CD1c-positive myeloid dendritic cell (primary cell): ENCODE data around the gene KPNA3.
"Not testable (repeated sequence)": the region's sequence is repeated elsewhere in the genome, so short reads cannot be mapped to it uniquely, and the experiment has no call there.

Experiments
- DNase-seq: peaks from one replicate; pipeline ENCODE4 v3.0.0-alpha.2; 2016; ENCODE audit errors: extremely low spot score

KPNA3 gene

DNA sequence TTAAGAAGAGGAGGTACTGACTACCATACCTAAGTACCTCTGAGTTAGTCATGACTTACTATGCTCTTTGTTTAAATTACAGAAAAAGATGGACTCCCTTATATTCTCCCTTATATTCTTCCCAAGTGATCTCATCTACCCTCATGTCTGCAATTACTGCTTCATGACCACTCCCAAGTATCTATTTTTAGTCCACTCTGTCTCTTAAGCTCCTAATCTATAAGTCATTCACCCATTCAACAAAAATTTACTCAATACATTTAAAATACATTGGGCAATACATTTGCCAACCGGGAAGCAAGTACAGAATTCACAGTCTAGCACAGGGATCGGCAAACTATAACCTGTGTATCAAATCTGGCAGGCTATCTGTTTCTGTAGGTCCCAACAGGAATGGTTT is 42.6 kb downstream of the KPNA3 start:
- DNase-seq = no peak

DNA sequence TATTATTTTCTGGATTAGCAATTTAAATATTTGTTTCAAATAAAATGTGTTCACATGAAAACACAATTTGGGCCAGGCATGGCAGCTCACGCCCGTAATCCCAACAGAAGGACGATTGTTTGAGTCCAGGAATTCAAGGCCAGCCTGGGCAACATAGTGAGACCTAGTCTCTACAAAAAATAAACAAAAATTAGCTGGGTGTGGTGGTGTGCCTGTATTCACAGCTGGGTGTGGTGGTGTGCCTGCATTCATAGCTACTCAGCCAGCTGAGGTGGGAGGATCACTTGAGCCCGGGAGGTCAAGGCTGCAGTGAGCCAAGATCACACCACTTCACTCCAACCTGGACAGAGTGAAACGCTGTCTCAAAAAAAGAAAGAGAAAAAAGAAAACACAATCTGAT is 46.4 kb downstream of the KPNA3 start:
- DNase-seq = no peak

DNA sequence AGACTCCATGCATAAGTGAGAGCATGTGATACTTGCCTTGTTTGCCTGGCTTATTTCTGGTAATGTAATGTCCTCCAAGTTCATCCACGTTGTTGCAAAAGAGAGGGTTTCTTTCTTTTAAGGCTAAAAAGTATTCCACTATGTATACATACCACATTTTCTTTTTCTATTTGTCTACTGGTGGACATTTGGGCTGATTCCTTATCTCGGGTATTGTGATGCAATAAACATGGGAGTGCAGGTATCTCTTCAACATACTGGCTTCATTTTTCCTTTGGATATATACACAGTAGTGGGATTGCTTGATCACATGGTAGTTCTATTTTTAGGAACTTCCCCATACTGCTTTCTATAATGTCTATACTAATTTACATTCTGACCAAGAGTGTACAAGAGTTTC is 51.6 kb downstream of the KPNA3 start:
- no peak for DNase-seq

- no peak for DNase-seq
Observed at GRCh38 chr13:49739498-49740187, 52.8 kb downstream of the KPNA3 start.

DNA sequence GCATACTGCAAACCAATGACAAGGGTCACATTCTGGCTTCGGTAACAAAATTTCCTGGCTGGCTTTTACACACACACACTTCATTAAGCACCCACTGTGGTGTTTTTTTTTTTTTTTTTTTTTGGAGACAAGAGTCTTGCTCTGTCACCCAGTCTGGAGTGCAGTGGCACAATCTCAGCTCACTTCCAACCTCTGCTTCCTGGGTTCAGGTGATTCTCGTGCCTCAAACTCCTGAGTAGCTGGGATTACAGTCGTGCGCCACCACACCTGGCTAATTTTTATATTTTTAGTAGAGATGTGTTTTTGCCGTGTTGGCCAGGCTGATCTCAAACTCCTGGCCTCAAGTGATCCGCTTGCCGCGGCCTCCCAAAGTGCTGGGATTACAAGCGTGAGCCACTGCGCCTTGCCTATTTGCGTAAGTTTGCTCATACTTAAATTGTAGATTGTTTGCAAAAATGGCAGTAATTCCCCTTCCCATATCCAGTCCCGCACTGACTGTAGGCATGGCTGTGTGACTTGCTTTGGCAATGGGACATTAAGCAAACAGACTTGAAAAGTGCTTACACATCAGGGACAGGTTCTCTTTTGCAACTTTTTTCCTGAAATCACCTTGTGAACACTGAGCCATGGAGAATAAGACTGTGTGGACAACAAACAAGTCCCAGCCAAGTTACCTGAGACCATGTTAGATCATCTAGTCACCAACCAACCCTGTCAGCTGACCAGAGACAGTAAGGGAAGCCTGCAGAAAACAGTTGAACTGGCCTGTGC is 59.1 kb downstream of the KPNA3 start:
- DNase-seq = no peak

DNA sequence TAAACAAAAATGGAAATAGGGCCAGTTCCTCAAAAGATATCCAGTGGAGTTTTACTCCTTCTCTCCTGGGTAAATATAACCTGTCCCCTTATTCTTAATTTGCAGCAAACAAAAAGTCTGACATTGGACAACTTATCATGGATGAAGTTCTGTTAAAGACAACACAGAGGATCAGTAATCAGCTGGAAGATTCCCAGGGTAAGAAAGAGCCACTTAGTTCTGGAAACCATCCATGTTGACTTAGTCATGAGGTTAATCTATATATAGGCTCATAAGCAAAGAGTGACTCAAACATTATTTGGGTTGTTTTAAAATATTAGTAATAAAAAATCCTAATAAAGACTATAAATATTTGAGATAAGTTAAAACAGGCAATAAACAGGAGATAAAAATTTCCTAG is 60.7 kb downstream of the KPNA3 start:
- no peak for DNase-seq

- no peak for DNase-seq
Observed at GRCh38 chr13:49716615-49717014, 75.9 kb downstream of the KPNA3 start.

- DNase-seq = no peak
Observed at GRCh38 chr13:49714757-49715156, 77.7 kb downstream of the KPNA3 start.

DNA sequence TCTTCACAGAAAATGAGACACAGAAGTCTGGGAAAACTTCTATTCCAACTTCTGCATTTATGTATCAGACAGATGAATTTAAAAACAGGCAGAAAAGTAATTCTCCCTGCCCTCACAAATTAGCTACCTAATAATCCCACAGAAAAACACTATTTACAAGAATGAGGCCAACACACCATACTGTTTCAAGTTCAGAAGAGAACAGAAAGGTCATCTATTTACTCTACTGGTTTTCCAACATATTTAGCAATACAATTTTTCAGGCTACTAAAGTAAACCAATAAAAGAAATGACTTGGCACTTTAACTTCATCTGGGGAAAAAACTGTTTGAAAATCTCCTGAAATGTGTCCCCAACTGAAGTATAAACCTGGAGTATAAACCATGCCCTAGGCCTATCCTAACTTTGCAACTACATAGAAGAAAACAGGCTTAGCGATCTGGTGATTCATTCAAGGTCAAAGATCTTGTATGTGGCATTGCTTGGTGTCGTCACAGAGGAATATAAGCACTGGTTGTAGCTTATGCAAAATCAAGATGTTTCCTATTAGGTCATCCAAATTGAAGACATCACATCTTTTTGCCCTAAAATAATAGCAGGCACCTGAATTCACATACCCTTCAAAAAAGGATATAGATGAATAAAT is 81.1 kb downstream of the KPNA3 start:
- DNase-seq = no peak

GRCh38 chr13:49704264-49704663 is 88.2 kb downstream of the KPNA3 start:
- DNase-seq = not testable (repeated sequence)

DNA sequence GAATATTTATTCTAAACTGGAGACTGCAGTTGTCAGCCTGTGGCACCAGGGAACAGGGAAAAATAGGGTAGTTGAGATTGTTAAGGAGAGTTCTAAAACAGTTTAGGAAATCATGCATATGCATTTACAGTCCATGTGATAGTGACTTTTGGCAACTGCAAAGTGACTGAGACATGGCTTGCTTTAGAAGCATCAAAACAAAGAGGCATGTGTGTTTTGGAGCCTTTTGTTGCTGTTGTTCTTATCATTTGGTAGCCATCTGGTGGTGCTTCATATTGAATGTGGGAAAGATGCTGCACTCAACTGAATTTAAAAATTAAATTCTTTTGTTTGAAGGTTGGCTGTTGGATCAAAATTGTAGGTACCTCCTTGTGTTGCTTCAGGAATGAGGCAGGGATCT is 91.0 kb downstream of the KPNA3 start:
- DNase-seq = no peak

GRCh38 chr13:49697468-49697867 is 95.0 kb downstream of the KPNA3 start:
- no peak for DNase-seq

- no peak for DNase-seq
Observed at GRCh38 chr13:49694446-49694845, 98.0 kb downstream of the KPNA3 start.

- no peak for DNase-seq
Observed at GRCh38 chr13:49693877-49694276, 98.6 kb downstream of the KPNA3 start.

DNA sequence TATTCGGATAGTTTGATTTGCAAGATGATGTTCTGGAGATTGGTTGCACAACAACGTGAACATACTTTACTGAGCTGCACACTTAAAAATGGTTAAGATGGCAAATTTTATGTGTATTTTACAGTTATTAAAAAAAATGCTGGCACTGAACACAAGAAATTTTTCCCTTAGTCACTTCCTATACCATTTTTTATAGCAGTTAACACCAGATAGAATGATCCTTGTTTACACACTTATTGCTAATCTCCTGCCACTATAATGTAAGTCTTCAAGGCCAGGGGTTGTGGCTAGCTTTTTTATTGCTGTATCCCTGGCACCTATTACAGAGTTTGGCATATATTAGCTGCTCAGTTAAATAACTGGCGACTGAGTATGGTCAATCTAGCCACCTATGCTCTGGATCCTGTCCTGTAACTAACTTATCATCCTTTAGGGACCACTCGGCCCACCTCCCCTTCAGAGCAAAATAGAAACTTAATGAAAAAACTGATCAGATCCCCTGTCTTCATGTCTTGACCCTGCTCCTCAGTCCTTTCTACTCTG is 99.2 kb downstream of the KPNA3 start:
- DNase-seq = no peak

DNA sequence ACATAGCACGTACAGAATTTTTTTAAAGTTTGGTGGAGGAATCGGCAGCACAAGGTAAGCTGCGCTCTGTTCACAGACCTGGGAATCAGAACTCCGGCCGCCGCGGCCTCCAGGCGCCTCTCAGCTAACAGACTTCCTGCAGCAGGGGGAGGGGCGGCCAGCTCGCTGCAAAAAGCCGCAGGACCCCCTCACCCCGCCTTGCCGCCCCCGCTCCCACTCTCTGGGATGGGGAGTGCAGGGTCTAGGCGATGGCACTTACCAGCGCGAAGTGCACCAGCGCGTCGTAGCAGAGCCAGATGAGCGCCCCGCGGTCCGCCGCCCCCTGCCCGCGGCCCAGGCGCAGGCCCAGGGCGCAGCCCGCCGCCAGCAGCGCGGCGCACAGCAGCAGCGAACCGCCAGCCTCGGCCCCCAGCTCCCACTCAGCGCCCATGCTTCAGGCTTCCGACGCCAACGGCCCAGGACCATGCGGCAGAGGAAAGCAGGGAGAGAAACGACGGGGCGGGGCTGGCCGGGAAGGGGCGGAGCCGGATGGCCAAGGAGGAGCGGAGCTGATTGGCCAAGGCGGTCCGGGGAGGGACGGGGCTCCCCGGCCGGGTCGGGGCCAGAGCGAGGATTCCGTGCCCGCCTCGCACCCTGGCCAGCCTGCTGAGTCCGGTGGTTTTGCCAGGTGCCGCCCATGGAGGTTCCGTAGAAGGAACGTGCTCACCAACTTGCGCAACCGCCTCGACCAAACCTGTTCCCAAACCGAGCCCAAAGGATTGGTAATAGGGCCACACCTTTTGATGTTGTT is 101.3 kb downstream of the KPNA3 start, which contains the start of gene EBPL:
Gene EBPL (minus strand): TSS at position 492 of the 790 bp plus-strand sequence. CDS start 62 bp downstream, at position 430.
- peak; percentile 90 for DNase-seq

DNA sequence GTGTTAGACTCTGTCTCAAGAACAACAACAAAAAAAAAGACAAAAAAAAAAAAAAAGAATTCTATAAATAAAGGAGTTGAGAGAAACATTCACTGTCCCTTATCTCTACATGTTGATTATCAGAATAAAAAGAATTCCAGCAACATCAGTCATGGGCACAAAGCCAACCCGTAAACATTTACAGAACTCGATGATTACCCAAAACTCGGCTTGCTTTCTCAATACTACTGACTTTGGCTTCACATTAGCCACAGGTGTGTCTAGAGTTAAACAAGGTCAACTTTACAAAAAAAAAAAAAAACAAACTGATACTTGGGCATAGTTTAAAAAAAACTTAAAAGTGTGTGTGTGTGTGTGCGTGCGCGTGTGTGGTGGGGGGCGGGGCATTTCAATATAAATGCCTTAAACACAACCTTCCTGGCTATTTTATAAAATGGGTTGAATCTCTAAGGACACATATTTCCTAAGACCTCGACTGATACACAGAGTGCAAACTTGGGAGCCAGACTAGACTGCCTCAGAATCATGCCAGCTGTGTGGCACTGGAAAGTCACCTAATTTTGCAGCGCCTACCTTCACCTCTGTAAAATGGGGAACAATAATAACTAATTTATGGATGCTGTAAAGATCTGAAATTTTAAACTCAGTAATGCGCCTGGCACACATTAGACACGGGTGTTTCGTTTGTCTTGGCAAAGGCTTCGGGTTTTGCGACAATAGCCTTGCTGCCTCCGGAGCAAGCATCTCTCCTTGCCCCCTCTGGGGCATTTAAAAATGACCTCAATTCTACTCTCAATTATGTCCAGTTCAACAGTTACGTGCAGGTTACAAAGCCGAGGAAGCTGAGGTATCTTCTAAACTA is 102.1 kb downstream of the KPNA3 start:
- DNase-seq = no peak

DNA sequence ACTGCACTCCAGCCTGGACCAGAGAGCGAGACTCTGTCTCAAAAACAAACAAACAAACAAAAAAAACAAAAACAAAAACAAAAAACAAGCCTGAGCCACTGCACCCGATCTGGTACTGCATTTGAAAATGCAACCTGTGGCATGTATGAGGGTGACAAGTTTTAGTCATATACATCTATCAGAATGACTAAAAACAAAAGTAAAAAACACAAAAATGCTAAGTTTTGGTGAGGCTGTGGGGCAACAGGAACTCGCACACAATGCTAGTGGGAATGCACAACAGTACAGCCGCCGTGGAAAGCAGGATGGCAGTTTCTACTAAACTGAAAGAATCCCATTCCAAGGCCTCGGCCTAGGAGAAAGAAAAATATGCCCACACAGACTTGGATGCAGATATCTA is 109.0 kb downstream of the KPNA3 start:
- DNase-seq = no peak

- no peak for DNase-seq
Observed at GRCh38 chr13:49681842-49682435, 110.5 kb downstream of the KPNA3 start.

GRCh38 chr13:49679246-49679645 is 113.2 kb downstream of the KPNA3 start:
- no peak for DNase-seq
